T-helper 1 cell treated with Interleukin-12 subunit alpha and Interleukin-12 subunit beta and Interleukin-4 antibody, amounts not matched to agents 30 μg/mL and 1 μg/mL, for 36 hours (primary cell): Measurements from ENCODE around the gene MATN1.
A peak's percentile ranks its signal among the peaks of the same experiment; 100 is the strongest.

Source experiments
- H3K27ac Mint-ChIP-seq: one replicate; pipeline ENCODE4 v1.8.0; 2021; ENCODE audit warnings: mild to moderate bottlenecking, mixed read lengths
- H3K27me3 Mint-ChIP-seq: one replicate; pipeline ENCODE4 v1.8.0; 2021; ENCODE audit warnings: low read depth, mixed read lengths
- H3K36me3 Mint-ChIP-seq: one replicate; pipeline ENCODE4 v1.8.0; 2021; ENCODE audit warnings: low read depth, mixed read lengths
- H3K4me1 Mint-ChIP-seq: one replicate; pipeline ENCODE4 v1.8.0; 2021; ENCODE audit warnings: low read depth, mixed read lengths
- H3K4me3 Mint-ChIP-seq: one replicate; pipeline ENCODE4 v1.8.0; 2021; ENCODE audit warnings: mild to moderate bottlenecking, moderate library complexity, mixed read lengths
- H3K9me3 Mint-ChIP-seq: one replicate; pipeline ENCODE4 v1.8.0; 2021; ENCODE audit warnings: mixed read lengths

Gene MATN1

GRCh38 chr1:30752651-30752908 lies 29.2 kb upstream of the MATN1 start:
- H3K4me3 Mint-ChIP-seq: peak overlapping the region; percentile 50
- peaks cover 74% of the 10 kb centered on the region for H3K4me1 Mint-ChIP-seq
- H3K27me3 Mint-ChIP-seq: no peaks in the 10 kb centered on the region
- H3K36me3 Mint-ChIP-seq: peaks cover 47% of the 10 kb centered on the region
- H3K27ac Mint-ChIP-seq: peak overlapping the region; percentile 61
- no peaks in the 10 kb centered on the region for H3K9me3 Mint-ChIP-seq

- peaks cover 52% of the 10 kb centered on the region for H3K36me3 Mint-ChIP-seq
Measured at GRCh38 chr1:30751830-30752650, 28.7 kb upstream of the MATN1 start.

GRCh38 chr1:30750731-30751291 lies 27.4 kb upstream of the MATN1 start:
- Mint-ChIP-seq H3K27ac (peak overlapping the region; percentile 99), H3K27me3 (no peaks in the 10 kb centered on the region), H3K36me3 (peaks cover 56% of the 10 kb centered on the region), H3K9me3 (no peaks in the 10 kb centered on the region), H3K4me1 (peaks cover 92% of the 10 kb centered on the region), H3K4me3 (peak overlapping the region; percentile 85)

More at GRCh38 chr1:30751830-30752650, 28.7 kb upstream of the MATN1 start:
- Mint-ChIP-seq H3K27ac (peak overlapping the region; percentile 61), H3K4me1 (peaks cover 80% of the 10 kb centered on the region), H3K9me3 (no peaks in the 10 kb centered on the region), H3K4me3 (peak overlapping the region; percentile 50), H3K27me3 (no peaks in the 10 kb centered on the region)

GRCh38 chr1:30749691-30750583 lies 26.6 kb upstream of the MATN1 start:
- Mint-ChIP-seq H3K9me3 (no peaks in the 10 kb centered on the region), H3K27ac (peak overlapping the region; percentile 99), H3K4me1 (peaks cover 93% of the 10 kb centered on the region), H3K4me3 (peak overlapping the region; percentile 85), H3K27me3 (no peaks in the 10 kb centered on the region), H3K36me3 (peaks cover 48% of the 10 kb centered on the region)

GRCh38 chr1:30748699-30749401 lies 25.5 kb upstream of the MATN1 start:
- peaks cover 41% of the 10 kb centered on the region for H3K36me3 Mint-ChIP-seq
- H3K9me3 Mint-ChIP-seq: no peaks in the 10 kb centered on the region
- peak overlapping the region; percentile 99 for H3K27ac Mint-ChIP-seq
- H3K4me1 Mint-ChIP-seq: peaks cover 94% of the 10 kb centered on the region
- no peaks in the 10 kb centered on the region for H3K27me3 Mint-ChIP-seq
- H3K4me3 Mint-ChIP-seq: peak overlapping the region; percentile 85

GRCh38 chr1:30748098-30748698 lies 24.8 kb upstream of the MATN1 start:
- Mint-ChIP-seq H3K4me1 (peaks cover 94% of the 10 kb centered on the region), H3K27me3 (no peaks in the 10 kb centered on the region), H3K9me3 (no peaks in the 10 kb centered on the region), H3K4me3 (peak overlapping the region; percentile 85), H3K36me3 (peaks cover 39% of the 10 kb centered on the region), H3K27ac (peak overlapping the region; percentile 99)

GRCh38 chr1:30747033-30748008 lies 23.9 kb upstream of the MATN1 start:
- Mint-ChIP-seq H3K4me3 (peak overlapping the region; percentile 85), H3K9me3 (no peaks in the 10 kb centered on the region), H3K27ac (peak overlapping the region; percentile 99), H3K36me3 (peaks cover 40% of the 10 kb centered on the region), H3K27me3 (no peaks in the 10 kb centered on the region), H3K4me1 (peaks cover 98% of the 10 kb centered on the region)

GRCh38 chr1:30746212-30747032 lies 23.0 kb upstream of the MATN1 start:
- H3K27me3 Mint-ChIP-seq: no peaks in the 10 kb centered on the region
- H3K27ac Mint-ChIP-seq: peak overlapping the region; percentile 99
- H3K9me3 Mint-ChIP-seq: no peaks in the 10 kb centered on the region
- H3K36me3 Mint-ChIP-seq: peaks cover 46% of the 10 kb centered on the region
- peak overlapping the region; percentile 85 for H3K4me3 Mint-ChIP-seq
- H3K4me1 Mint-ChIP-seq: peaks cover 97% of the 10 kb centered on the region

GRCh38 chr1:30745834-30746208 lies 22.4 kb upstream of the MATN1 start:
- peaks cover 52% of the 10 kb centered on the region for H3K36me3 Mint-ChIP-seq
- peaks cover 99% of the 10 kb centered on the region for H3K4me1 Mint-ChIP-seq
- H3K27ac Mint-ChIP-seq: peak overlapping the region; percentile 99
- H3K4me3 Mint-ChIP-seq: peak overlapping the region; percentile 85
- H3K27me3 Mint-ChIP-seq: no peaks in the 10 kb centered on the region
- H3K9me3 Mint-ChIP-seq: no peaks in the 10 kb centered on the region

- Mint-ChIP-seq H3K4me1 (peaks cover 99% of the 10 kb centered on the region), H3K27me3 (no peaks in the 10 kb centered on the region), H3K9me3 (no peaks in the 10 kb centered on the region), H3K4me3 (peak overlapping the region; percentile 85), H3K36me3 (peaks cover 57% of the 10 kb centered on the region), H3K27ac (peak overlapping the region; percentile 99)
Measured at GRCh38 chr1:30745156-30745833, 21.9 kb upstream of the MATN1 start.

GRCh38 chr1:30744060-30744756 lies 20.8 kb upstream of the MATN1 start:
- Mint-ChIP-seq H3K4me3 (peak overlapping the region; percentile 68), H3K27ac (peak overlapping the region; percentile 99), H3K4me1 (peaks cover 95% of the 10 kb centered on the region), H3K9me3 (no peaks in the 10 kb centered on the region), H3K36me3 (peaks cover 61% of the 10 kb centered on the region), H3K27me3 (no peaks in the 10 kb centered on the region)
